BE2C (cell line): ENCODE measurements around the gene APLN.

Source experiments
- DNase-seq: peaks from one replicate; pipeline ENCODE4 v3.0.0-alpha.2; 2020
- H3K27me3 ChIP-seq: fragments of 250-450 bp; sonication (Bioruptor Pico); 2 replicates; pipeline ENCODE4 v1.5.1; 2020; ENCODE audit warnings: mild to moderate bottlenecking
- H3K36me3 ChIP-seq: fragments of 250-450 bp; sonication (Bioruptor Pico); 2 replicates; pipeline ENCODE4 v1.5.1; 2020; ENCODE audit warnings: mild to moderate bottlenecking
- H3K4me1 ChIP-seq: fragments of 250-450 bp; sonication (Bioruptor Pico); 2 replicates; pipeline ENCODE4 v1.5.1; 2020
- H3K4me3 ChIP-seq: 2 replicates; pipeline ENCODE4 v1.5.1; 2011; ENCODE audit warnings: low read depth, low read length
- H3K9me3 ChIP-seq: fragments of 250-450 bp; sonication (Bioruptor Pico); 2 replicates; pipeline ENCODE4 v1.5.1; 2020
- CTCF ChIP-seq: IDR thresholded peaks from 2 replicates; pipeline ENCODE4 v1.5.1; 2012; ENCODE audit warnings: mild to moderate bottlenecking, low read depth, low read length

The APLN gene

GRCh38 chrX:129697204-129697829, 42.6 kb upstream of the APLN start:
- no peak for DNase-seq
- H3K4me1 ChIP-seq = no peaks in the 10 kb centered on the region
- H3K4me3 ChIP-seq = no peak overlapping the region
- H3K9me3 ChIP-seq = no peaks in the 10 kb centered on the region
- H3K27me3 ChIP-seq = no peaks in the 10 kb centered on the region
- no peak for TF ChIP-seq CTCF
- no peaks in the 10 kb centered on the region for H3K36me3 ChIP-seq

GRCh38 chrX:129696463-129697155, 41.9 kb upstream of the APLN start:
- Histone ChIP-seq H3K4me3 (no peak overlapping the region), H3K9me3 (no peaks in the 10 kb centered on the region), H3K4me1 (no peaks in the 10 kb centered on the region), H3K27me3 (no peaks in the 10 kb centered on the region), H3K36me3 (no peaks in the 10 kb centered on the region)
- DNase-seq = no peak
- TF ChIP-seq CTCF = no peak

GRCh38 chrX:129695937-129696336, 41.2 kb upstream of the APLN start:
- Histone ChIP-seq H3K9me3 (no peaks in the 10 kb centered on the region), H3K36me3 (no peaks in the 10 kb centered on the region), H3K4me3 (no peak overlapping the region), H3K4me1 (no peaks in the 10 kb centered on the region), H3K27me3 (no peaks in the 10 kb centered on the region)
- no peak for TF ChIP-seq CTCF
- no peak for DNase-seq

GRCh38 chrX:129695535-129695934, 40.8 kb upstream of the APLN start:
- no peak overlapping the region for H3K4me3 ChIP-seq
- no peaks in the 10 kb centered on the region for H3K9me3 ChIP-seq
- H3K36me3 ChIP-seq = no peaks in the 10 kb centered on the region
- H3K27me3 ChIP-seq = no peaks in the 10 kb centered on the region
- no peak for DNase-seq
- no peak for TF ChIP-seq CTCF
- H3K4me1 ChIP-seq = no peaks in the 10 kb centered on the region

GRCh38 chrX:129694805-129695204, 40.0 kb upstream of the APLN start:
- no peaks in the 10 kb centered on the region for H3K9me3 ChIP-seq
- no peaks in the 10 kb centered on the region for H3K4me1 ChIP-seq
- no peak for DNase-seq
- no peaks in the 10 kb centered on the region for H3K27me3 ChIP-seq
- H3K4me3 ChIP-seq = no peak overlapping the region
- no peaks in the 10 kb centered on the region for H3K36me3 ChIP-seq
- TF ChIP-seq CTCF = no peak

GRCh38 chrX:129693354-129693753, 38.6 kb upstream of the APLN start:
- DNase-seq = no peak

More at GRCh38 chrX:129693354-129693753, 38.6 kb upstream of the APLN start:
- TF ChIP-seq CTCF = no peak
- no peaks in the 10 kb centered on the region for H3K9me3 ChIP-seq
- H3K36me3 ChIP-seq = no peaks in the 10 kb centered on the region
- no peak overlapping the region for H3K4me3 ChIP-seq
- H3K4me1 ChIP-seq = no peaks in the 10 kb centered on the region
- no peaks in the 10 kb centered on the region for H3K27me3 ChIP-seq
